ENCODE results near the gene FLRT2. TPM values are rescaled to one million over a fixed set of nuclear protein-coding genes. Genes with fewer than 3 reads are reported as not detected.

Gene FLRT2
- total RNA-seq, 1 experiment from 2014 or later = 13.2 TPM

GRCh38 chr14:85546390-85546789 lies 16.4 kb downstream of the FLRT2 start:
- Mint-ChIP-seq H3K27ac (peak overlapping the region; percentile 87), H3K4me3 (peak overlapping the region; percentile 18), H3K27me3 (ENCODE audit: low read depth) (peaks cover 11% of the 10 kb centered on the region), H3K9me3 (peaks cover 4% of the 10 kb centered on the region; the same call in 1 of the 2 replicates), H3K4me1 (peaks cover 68% of the 10 kb centered on the region), H3K36me3 (peaks cover 5% of the 10 kb centered on the region; the same call in 1 of the 2 replicates)
- peak; percentile 53 for DNase-seq (ENCODE audit: low spot score)
- peak; percentile 98 for ATAC-seq
- CTCF ChIA-PET = interaction anchor here (1.1 kb wide), 1 partner anchor 66 kb away, joined by 5 read pairs; no protein-coding TSS in a partner anchor
- POLR2A ChIA-PET = interaction anchor here (1.0 kb wide), 1 partner anchor 12 kb away, joined by 3 read pairs; no protein-coding TSS in a partner anchor
- TF ChIP-seq ZNF512 (CRISPR knock-in tag; IDR thresholded peaks at IDR 0.05; ENCODE audit: borderline replicate concordance) (no peak), ZBTB21 (CRISPR knock-in tag; IDR thresholded peaks at IDR 0.05; ENCODE audit: borderline replicate concordance) (0 out of 2 replicates have a peak, but pooled peaks have one; percentile 15), ATF3 (CRISPR knock-in tag; conservative IDR thresholded peaks at IDR 0.05) (no peak), MAX (CRISPR knock-in tag; IDR thresholded peaks at IDR 0.05) (peak; percentile 63; the same call in 1 of the 2 replicates), TEAD4 (CRISPR knock-in tag; IDR thresholded peaks at IDR 0.05) (no peak), CREM (CRISPR knock-in tag; IDR thresholded peaks at IDR 0.05) (no peak), GTF2I (CRISPR knock-in tag; conservative IDR thresholded peaks at IDR 0.05) (no peak), ZNF396 (CRISPR knock-in tag; IDR thresholded peaks at IDR 0.05; ENCODE audit: borderline replicate concordance) (no peak), ZNF425 (CRISPR knock-in tag; conservative IDR thresholded peaks at IDR 0.05) (no peak), NFATC4 (CRISPR knock-in tag; IDR thresholded peaks at IDR 0.05) (no peak), TP53 (CRISPR knock-in tag; IDR thresholded peaks at IDR 0.05) (no peak), AFF4 (CRISPR knock-in tag; IDR thresholded peaks at IDR 0.05; ENCODE audit: borderline replicate concordance) (no peak), ZNF317 (CRISPR knock-in tag; IDR thresholded peaks at IDR 0.05; ENCODE audit: borderline replicate concordance, low read depth) (no peak), ZNF121 (CRISPR knock-in tag; IDR thresholded peaks at IDR 0.05) (no peak), MLX (CRISPR knock-in tag; IDR thresholded peaks at IDR 0.05) (no peak), SOX15 (CRISPR knock-in tag; IDR thresholded peaks at IDR 0.05) (no peak), ZNF671 (CRISPR knock-in tag; IDR thresholded peaks at IDR 0.05) (no peak), PRRX2 (CRISPR knock-in tag; IDR thresholded peaks at IDR 0.05) (no peak), USF1 (CRISPR knock-in tag; IDR thresholded peaks at IDR 0.05) (no peak), NR2C2 (CRISPR knock-in tag; IDR thresholded peaks at IDR 0.05) (no peak), IRF1 (CRISPR knock-in tag; IDR thresholded peaks at IDR 0.05) (no peak), ATF6 (CRISPR knock-in tag; IDR thresholded peaks at IDR 0.05) (no peak), CBFB (CRISPR knock-in tag; IDR thresholded peaks at IDR 0.05; ENCODE audit: low read depth) (peak; percentile 43; the same call in 1 of the 2 replicates), KAT7 (CRISPR knock-in tag; IDR thresholded peaks at IDR 0.05; ENCODE audit: borderline replicate concordance) (no peak), E2F5 (CRISPR knock-in tag; IDR thresholded peaks at IDR 0.05) (no peak)
